PC-3 (cell line): ENCODE measurements around the gene POP4. TPM values are rescaled to one million over a fixed set of nuclear protein-coding genes. Genes with fewer than 3 reads are reported as not detected.

Experiments
- ATAC-seq: fragments of 200-7000 bp; cut with Tn5 transposase; 2 replicates; pipeline ENCODE4 v1.9.1; 2020; ENCODE audit warnings: mild to moderate bottlenecking, moderate library complexity
- BruUV-seq: library from RNA; stranded (reverse); fragments of 400-500 nt; replicated peaks from 2 replicates; lab custom pipeline; 2021; lab: Mats Ljungman, UMichigan
- CTCF ChIA-PET: fragments of 300-600 bp; sonication (Branson Sonifier 250); formaldehyde crosslinking; loops from one replicate; lab custom pipeline; 2022; ENCODE audit warnings: antibody characterized with exemption; lab: Charles Lee
- POLR2A ChIA-PET: fragments of 300-600 bp; sonication (Branson Sonifier 250); formaldehyde crosslinking; loops from one replicate; lab custom pipeline; 2022; ENCODE audit warnings: antibody characterized with exemption; ENCODE audit not compliant: unreplicated experiment; lab: Charles Lee
- DNase-seq: peaks from one replicate; pipeline ENCODE4 v3.0.0-alpha.2; 2015
- H2AFZ ChIP-seq: fragments of 300-600 bp; sonication (generic); 2 replicates; pipeline ENCODE4 v1.6.0; 2016; ENCODE audit warnings: antibody characterized with exemption, low read length
- H3F3A ChIP-seq: fragments of 300-600 bp; sonication (generic); one replicate; pipeline ENCODE4 v1.6.0; 2017; ENCODE audit warnings: antibody characterized with exemption, low read length, control low read depth, mild to moderate bottlenecking; ENCODE audit not compliant: unreplicated experiment
- H3K27ac ChIP-seq: fragments of 300-600 bp; sonication (generic); 2 replicates; pipeline ENCODE4 v1.5.1; 2016; ENCODE audit warnings: mild to moderate bottlenecking, low read length
- H3K27me3 ChIP-seq: fragments of 300-600 bp; sonication (generic); 2 replicates; pipeline ENCODE4 v1.6.1; 2016; ENCODE audit warnings: low read length, mixed read lengths
- H3K36me3 ChIP-seq: fragments of 300-600 bp; sonication (generic); 2 replicates; pipeline ENCODE4 v1.6.1; 2016; ENCODE audit warnings: low read depth, mixed run types, low read length, mixed read lengths
- H3K4me1 ChIP-seq: fragments of 300-600 bp; sonication (generic); 2 replicates; pipeline ENCODE4 v1.5.1; 2016; ENCODE audit warnings: low read length; ENCODE audit not compliant: insufficient read depth
- H3K4me2 ChIP-seq: fragments of 300-600 bp; sonication (generic); 2 replicates; pipeline ENCODE4 v1.6.0; 2016; ENCODE audit warnings: low read length
- H3K4me3 ChIP-seq: fragments of 300-600 bp; sonication (generic); 2 replicates; pipeline ENCODE4 v1.5.1; 2016; ENCODE audit warnings: mild to moderate bottlenecking, low read length, mixed read lengths
- H3K79me2 ChIP-seq: fragments of 300-600 bp; sonication (generic); 2 replicates; pipeline ENCODE4 v1.6.1; 2017; ENCODE audit warnings: low read length, mixed read lengths
- H3K9ac ChIP-seq: fragments of 300-600 bp; sonication (generic); 2 replicates; pipeline ENCODE4 v1.6.0; 2016; ENCODE audit warnings: mild to moderate bottlenecking, low read length
- H3K9me2 ChIP-seq: fragments of 300-600 bp; sonication (generic); replicated peaks from 2 replicates; pipeline ENCODE4 v1.6.1; 2016; ENCODE audit warnings: mixed run types, low read length, mixed read lengths
- H3K9me3 ChIP-seq: fragments of 300-600 bp; sonication (generic); 2 replicates; pipeline ENCODE4 v1.6.1; 2016; ENCODE audit warnings: low read length, mixed read lengths
- H4K20me1 ChIP-seq: fragments of 300-600 bp; sonication (generic); 2 replicates; pipeline ENCODE4 v1.6.1; 2016; ENCODE audit warnings: low read length, mixed read lengths
- CTCF ChIP-seq: fragments of 300-600 bp; sonication (generic); conservative IDR thresholded peaks from 2 replicates; pipeline ENCODE4 v1.5.1; 2017; ENCODE audit warnings: antibody characterized with exemption, low read depth, mild to moderate bottlenecking, low read length
- EZH2 ChIP-seq: fragments of 300-600 bp; sonication (generic); IDR thresholded peaks from one replicate; pipeline ENCODE4 v1.6.1; 2017; ENCODE audit warnings: antibody characterized with exemption, mild to moderate bottlenecking, low read length; ENCODE audit not compliant: unreplicated experiment
- EZH2phosphoT487 ChIP-seq: fragments of 300-600 bp; sonication (generic); IDR thresholded peaks from 2 replicates; pipeline ENCODE4 v1.6.1; 2018; ENCODE audit warnings: mild to moderate bottlenecking, antibody characterized with exemption, low read length, borderline replicate concordance
- intact Hi-C: fragments of 100-400 bp; cut with micrococcal nuclease; formaldehyde crosslinking; loops from 2 replicates; pipeline ENCODE4 v1.9.0; 2023
- total RNA-seq: library from RNA; depleted of rRNA; stranded (reverse); fragments of >200 nt; gene quantifications from 2 replicates; pipeline ENCODE4 v1.2.3, GENCODE V29; 2014

The POP4 gene
- total RNA-seq, 1 experiment from 2014 or later: 115 TPM

- Histone ChIP-seq H3K27me3 (no peaks in the 10 kb centered on the region), H3K4me1 (no peaks in the 10 kb centered on the region), H3K36me3 (peaks cover 4% of the 10 kb centered on the region; the same call in 1 of the 2 replicates), H3K9me3 (no peaks in the 10 kb centered on the region), H3F3A (no peaks in the 10 kb centered on the region), H3K4me3 (no peak overlapping the region), H3K79me2 (no peaks in the 10 kb centered on the region), H4K20me1 (no peaks in the 10 kb centered on the region), H2AFZ (no peak overlapping the region), H3K9me2 (no peaks in the 10 kb centered on the region), H3K9ac (no peak overlapping the region), H3K4me2 (no peak overlapping the region), H3K27ac (no peak overlapping the region)
- ChIA-PET CTCF (no interaction called here), POLR2A (no interaction called here)
- ATAC-seq: no peak
- no TSS peak for BruUV-seq
- no peak for DNase-seq
- TF ChIP-seq EZH2phosphoT487: no peak
- no peak for TF ChIP-seq EZH2
- TF ChIP-seq CTCF: no peak
- intact Hi-C loops: no loop called here
These were observed 8.0 kb downstream of the POP4 start for GRCh38 chr19:29614046-29614445.

DNA sequence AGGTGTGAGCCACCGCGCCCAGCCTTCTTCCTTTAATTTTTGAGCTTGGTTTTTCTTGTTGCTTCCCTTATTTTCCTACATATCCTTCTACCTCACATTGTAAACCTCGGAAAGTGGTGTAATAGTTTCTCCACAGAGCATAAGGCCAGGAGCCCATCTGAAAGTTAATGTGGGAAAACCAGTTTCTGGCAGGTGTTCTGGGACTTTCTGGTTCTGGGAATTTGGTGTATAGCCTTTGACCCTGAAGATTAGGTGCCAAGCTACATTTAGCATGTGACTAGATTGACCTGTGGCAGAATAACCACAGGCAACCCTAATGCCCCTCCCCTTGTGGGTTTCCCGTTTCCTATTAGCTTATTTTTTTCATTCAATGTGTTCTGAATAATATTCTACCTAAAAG, 8.7 kb downstream of the POP4 start:
- H3K27ac ChIP-seq: no peak overlapping the region
- BruUV-seq: no TSS peak
- TF ChIP-seq EZH2 (no peak), EZH2phosphoT487 (no peak), CTCF (no peak)
- ChIA-PET POLR2A (no interaction called here), CTCF (no interaction called here)
- no peaks in the 10 kb centered on the region for H3K4me1 ChIP-seq
- no peak overlapping the region for H2AFZ ChIP-seq
- H4K20me1 ChIP-seq: no peaks in the 10 kb centered on the region
- no peak overlapping the region for H3K9ac ChIP-seq
- no peaks in the 10 kb centered on the region for H3F3A ChIP-seq
- intact Hi-C loops: no loop called here
- no peaks in the 10 kb centered on the region for H3K9me3 ChIP-seq
- no peak overlapping the region for H3K4me2 ChIP-seq
- H3K27me3 ChIP-seq: no peaks in the 10 kb centered on the region
- no peaks in the 10 kb centered on the region for H3K79me2 ChIP-seq
- no peak overlapping the region for H3K4me3 ChIP-seq
- no peaks in the 10 kb centered on the region for H3K9me2 ChIP-seq
- peaks cover 4% of the 10 kb centered on the region; the same call in 1 of the 2 replicates for H3K36me3 ChIP-seq
- DNase-seq (no peak), ATAC-seq (no peak)

- no peaks in the 10 kb centered on the region for H3K27me3 ChIP-seq
- no peak overlapping the region for H3K9ac ChIP-seq
- DNase-seq (no peak), ATAC-seq (no peak)
- intact Hi-C loops: no loop called here
- H3K9me2 ChIP-seq: no peaks in the 10 kb centered on the region
- BruUV-seq: no TSS peak
- TF ChIP-seq EZH2phosphoT487 (no peak), EZH2 (no peak), CTCF (no peak)
- peaks cover 4% of the 10 kb centered on the region; the same call in 1 of the 2 replicates for H3K36me3 ChIP-seq
- H3K9me3 ChIP-seq: no peaks in the 10 kb centered on the region
- H2AFZ ChIP-seq: no peak overlapping the region
- POLR2A ChIA-PET: no interaction called here
- H3K4me3 ChIP-seq: no peak overlapping the region
- CTCF ChIA-PET: no interaction called here
- H3K27ac ChIP-seq: no peak overlapping the region
- no peaks in the 10 kb centered on the region for H3K4me1 ChIP-seq
- H3K4me2 ChIP-seq: no peak overlapping the region
- no peaks in the 10 kb centered on the region for H3K79me2 ChIP-seq
- H4K20me1 ChIP-seq: no peaks in the 10 kb centered on the region
- H3F3A ChIP-seq: no peaks in the 10 kb centered on the region
These were observed 9.9 kb downstream of the POP4 start for GRCh38 chr19:29615891-29616425.
